HL-60 (cell line): Measurements from ENCODE around the gene MSX1.

Experiments
- DNase-seq, 2 experiments: peaks; one replicate each; pipeline ENCODE4 v3.0.0-alpha.2; 2010 to 2020; ENCODE audit warnings: low read depth in 1 of 2, low spot score in 1 of 2
- H3K27ac ChIP-seq: fragments of 250-450 bp; sonication (Bioruptor Pico); replicated peaks from 2 replicates; pipeline ENCODE4 v1.5.1; 2020; ENCODE audit warnings: mild to moderate bottlenecking, moderate library complexity
- H3K27me3 ChIP-seq: fragments of 250-450 bp; sonication (Bioruptor Pico); 2 replicates; pipeline ENCODE4 v1.5.1; 2021; ENCODE audit warnings: mild to moderate bottlenecking, moderate library complexity; ENCODE audit not compliant: insufficient read depth, poor library complexity, severe bottlenecking
- H3K4me3 ChIP-seq: replicated peaks from 2 replicates; pipeline ENCODE4 v1.5.1; 2011; ENCODE audit warnings: mild to moderate bottlenecking, control low read depth, low read length; ENCODE audit not compliant: insufficient read depth
- GABPA ChIP-seq: IDR thresholded peaks from 2 replicates; pipeline ENCODE4 v1.6.1; 2012; ENCODE audit warnings: low read depth
- POLR2AphosphoS5 ChIP-seq: IDR thresholded peaks from 2 replicates; pipeline ENCODE4 v1.6.1; 2012; ENCODE audit warnings: low read depth
- SPI1 ChIP-seq: IDR thresholded peaks from 2 replicates; pipeline ENCODE4 v1.6.1; 2012; ENCODE audit warnings: low read depth, mild to moderate bottlenecking, borderline replicate concordance
- TF ChIP-seq, protein P1 (sequence below): IDR thresholded peaks from one replicate; pipeline ENCODE4 v1.5.1; 2011; ENCODE audit warnings: low read length, control low read depth, inconsistent platforms; ENCODE audit not compliant: insufficient read depth
- TF ChIP-seq, protein P2 (sequence below): IDR thresholded peaks from 2 replicates; pipeline ENCODE4 v1.6.1; 2012; ENCODE audit warnings: low read depth; ENCODE audit not compliant: insufficient replicate concordance

MSX1 gene

DNA sequence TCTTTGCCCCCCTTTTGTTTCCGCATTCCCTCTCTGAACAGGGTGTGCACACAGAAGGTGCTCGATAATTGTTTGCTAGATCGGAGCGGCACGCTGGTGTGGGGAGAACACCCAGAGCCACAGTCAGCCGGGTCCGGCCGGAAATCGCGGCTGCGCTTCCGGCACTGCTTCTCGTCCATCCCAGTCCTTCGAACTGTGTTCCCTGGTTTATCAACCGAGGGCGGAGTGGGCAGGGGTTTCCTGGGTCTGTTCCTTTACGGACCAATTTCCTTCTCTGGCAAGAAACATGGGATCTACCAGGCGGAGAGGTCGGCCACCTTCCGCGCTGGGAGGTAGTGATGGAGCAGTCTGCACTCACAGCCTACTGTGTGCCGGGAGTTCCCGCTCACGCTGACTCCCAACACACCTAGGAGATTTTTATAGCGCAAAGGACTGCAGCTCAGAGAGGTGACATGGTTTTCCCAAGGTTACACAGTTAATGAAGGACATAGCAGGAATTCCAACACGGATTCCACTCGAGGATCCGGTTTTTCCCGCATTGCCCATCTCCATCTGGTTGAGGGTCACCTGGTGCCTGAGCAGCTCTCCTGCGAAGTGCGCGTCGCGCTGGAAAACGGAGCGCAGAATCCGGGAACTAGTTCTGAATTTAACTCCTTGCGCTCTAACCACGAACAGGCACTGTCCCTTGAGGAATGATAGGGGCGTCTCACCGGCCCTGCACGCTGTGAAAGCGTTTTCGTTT is 6.8 kb downstream of the MSX1 start:
- TF ChIP-seq POLR2AphosphoS5 (no peak), SPI1 (no peak), GABPA (no peak)
- TF ChIP-seq, protein P1, sequence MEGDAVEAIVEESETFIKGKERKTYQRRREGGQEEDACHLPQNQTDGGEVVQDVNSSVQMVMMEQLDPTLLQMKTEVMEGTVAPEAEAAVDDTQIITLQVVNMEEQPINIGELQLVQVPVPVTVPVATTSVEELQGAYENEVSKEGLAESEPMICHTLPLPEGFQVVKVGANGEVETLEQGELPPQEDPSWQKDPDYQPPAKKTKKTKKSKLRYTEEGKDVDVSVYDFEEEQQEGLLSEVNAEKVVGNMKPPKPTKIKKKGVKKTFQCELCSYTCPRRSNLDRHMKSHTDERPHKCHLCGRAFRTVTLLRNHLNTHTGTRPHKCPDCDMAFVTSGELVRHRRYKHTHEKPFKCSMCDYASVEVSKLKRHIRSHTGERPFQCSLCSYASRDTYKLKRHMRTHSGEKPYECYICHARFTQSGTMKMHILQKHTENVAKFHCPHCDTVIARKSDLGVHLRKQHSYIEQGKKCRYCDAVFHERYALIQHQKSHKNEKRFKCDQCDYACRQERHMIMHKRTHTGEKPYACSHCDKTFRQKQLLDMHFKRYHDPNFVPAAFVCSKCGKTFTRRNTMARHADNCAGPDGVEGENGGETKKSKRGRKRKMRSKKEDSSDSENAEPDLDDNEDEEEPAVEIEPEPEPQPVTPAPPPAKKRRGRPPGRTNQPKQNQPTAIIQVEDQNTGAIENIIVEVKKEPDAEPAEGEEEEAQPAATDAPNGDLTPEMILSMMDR = no peak
- TF ChIP-seq, protein P2, sequence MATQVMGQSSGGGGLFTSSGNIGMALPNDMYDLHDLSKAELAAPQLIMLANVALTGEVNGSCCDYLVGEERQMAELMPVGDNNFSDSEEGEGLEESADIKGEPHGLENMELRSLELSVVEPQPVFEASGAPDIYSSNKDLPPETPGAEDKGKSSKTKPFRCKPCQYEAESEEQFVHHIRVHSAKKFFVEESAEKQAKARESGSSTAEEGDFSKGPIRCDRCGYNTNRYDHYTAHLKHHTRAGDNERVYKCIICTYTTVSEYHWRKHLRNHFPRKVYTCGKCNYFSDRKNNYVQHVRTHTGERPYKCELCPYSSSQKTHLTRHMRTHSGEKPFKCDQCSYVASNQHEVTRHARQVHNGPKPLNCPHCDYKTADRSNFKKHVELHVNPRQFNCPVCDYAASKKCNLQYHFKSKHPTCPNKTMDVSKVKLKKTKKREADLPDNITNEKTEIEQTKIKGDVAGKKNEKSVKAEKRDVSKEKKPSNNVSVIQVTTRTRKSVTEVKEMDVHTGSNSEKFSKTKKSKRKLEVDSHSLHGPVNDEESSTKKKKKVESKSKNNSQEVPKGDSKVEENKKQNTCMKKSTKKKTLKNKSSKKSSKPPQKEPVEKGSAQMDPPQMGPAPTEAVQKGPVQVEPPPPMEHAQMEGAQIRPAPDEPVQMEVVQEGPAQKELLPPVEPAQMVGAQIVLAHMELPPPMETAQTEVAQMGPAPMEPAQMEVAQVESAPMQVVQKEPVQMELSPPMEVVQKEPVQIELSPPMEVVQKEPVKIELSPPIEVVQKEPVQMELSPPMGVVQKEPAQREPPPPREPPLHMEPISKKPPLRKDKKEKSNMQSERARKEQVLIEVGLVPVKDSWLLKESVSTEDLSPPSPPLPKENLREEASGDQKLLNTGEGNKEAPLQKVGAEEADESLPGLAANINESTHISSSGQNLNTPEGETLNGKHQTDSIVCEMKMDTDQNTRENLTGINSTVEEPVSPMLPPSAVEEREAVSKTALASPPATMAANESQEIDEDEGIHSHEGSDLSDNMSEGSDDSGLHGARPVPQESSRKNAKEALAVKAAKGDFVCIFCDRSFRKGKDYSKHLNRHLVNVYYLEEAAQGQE = no peak
- H3K27ac ChIP-seq = no peak overlapping the region
- no peak overlapping the region for H3K4me3 ChIP-seq
- DNase-seq = no peak
- peaks cover 90% of the 10 kb centered on the region for H3K27me3 ChIP-seq

DNA sequence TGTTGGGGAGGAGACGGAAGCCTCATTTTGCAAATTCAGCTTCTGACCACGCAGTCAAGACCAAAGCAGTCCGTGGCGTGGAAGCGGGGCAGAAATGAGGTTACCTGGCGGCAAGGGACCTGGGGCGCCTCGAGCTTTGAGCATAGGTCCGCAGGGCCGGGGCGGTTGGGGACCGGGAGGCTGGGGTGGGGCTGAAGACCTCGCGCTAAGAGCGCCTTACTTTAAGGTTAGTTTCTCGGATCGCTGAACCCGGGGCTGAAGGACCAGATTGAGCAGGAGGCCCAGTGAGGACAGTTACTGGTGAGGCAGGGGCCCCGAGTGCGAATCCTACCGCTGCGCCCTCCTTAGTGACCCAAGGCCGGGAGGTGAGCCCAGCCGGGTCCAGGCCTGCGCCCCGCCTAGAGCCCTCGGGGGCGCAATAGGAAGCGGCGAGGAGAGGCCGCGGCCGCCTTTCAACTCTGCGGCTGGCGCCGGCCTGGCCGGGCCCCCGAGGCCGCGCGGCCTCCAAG is 7.5 kb downstream of the MSX1 start:
- no peak for TF ChIP-seq POLR2AphosphoS5
- no peak for TF ChIP-seq GABPA
- no peak for TF ChIP-seq SPI1
- TF ChIP-seq, protein P1 = no peak
- TF ChIP-seq, protein P2 = no peak
- Histone ChIP-seq H3K27me3 (peaks cover 90% of the 10 kb centered on the region), H3K4me3 (no peak overlapping the region), H3K27ac (no peak overlapping the region)
- DNase-seq = no peak

DNA sequence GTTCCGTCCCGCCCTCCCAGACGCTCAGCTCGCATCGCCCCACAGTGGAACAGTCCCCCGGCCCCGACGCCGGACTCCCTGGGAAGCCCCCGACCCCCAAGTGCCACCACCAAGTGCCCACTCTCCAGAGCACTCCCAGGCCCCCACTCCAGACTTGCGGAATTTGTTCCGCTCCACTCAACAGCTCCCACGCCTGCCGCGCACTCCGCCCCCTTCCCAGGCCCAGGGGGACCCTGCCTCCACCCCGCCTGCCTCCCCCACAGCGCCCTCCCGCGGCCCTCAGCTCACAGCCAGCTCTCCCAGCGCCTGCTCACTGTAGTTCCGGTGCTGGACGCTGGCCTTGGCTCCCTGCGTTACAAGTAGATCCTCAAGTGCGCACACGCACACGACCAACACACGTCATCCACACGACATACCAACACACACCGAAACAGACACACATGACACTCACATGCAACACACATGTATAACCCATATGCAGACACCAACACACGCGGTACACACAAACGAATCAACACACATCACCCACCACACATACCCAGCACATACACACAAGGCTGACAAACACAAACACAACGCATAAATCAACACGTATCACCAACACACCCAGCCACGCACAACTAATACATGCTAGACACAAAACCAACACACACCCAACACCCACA is 8.0 kb downstream of the MSX1 start:
- peaks cover 92% of the 10 kb centered on the region for H3K27me3 ChIP-seq
- H3K27ac ChIP-seq = no peak overlapping the region
- TF ChIP-seq, protein P2 = no peak
- TF ChIP-seq SPI1 (no peak), GABPA (no peak), POLR2AphosphoS5 (no peak)
- TF ChIP-seq, protein P1 = no peak
- no peak for DNase-seq
- H3K4me3 ChIP-seq = no peak overlapping the region
